Large intestine (tissue), 3 donors: ENCODE measurements around the gene CEP72. TPM values are rescaled to one million over a fixed set of nuclear protein-coding genes. Genes with fewer than 3 reads are reported as not detected.

Source experiments
- DNase-seq, 2 donors: peaks; one replicate each; pipeline versions ENCODE4 v3.0.0 to v3.0.0-alpha.2; 2013
- H3K27ac ChIP-seq: one replicate; pipeline ENCODE4 v1.5.1; 2013; ENCODE audit warnings: low read length
- H3K27me3 ChIP-seq: 2 replicates; pipeline ENCODE4 v1.6.1; 2013; ENCODE audit warnings: low read length; ENCODE audit not compliant: control insufficient read depth, insufficient read depth
- H3K36me3 ChIP-seq: 2 replicates; pipeline ENCODE4 v1.6.1; 2013; ENCODE audit warnings: low read length; ENCODE audit not compliant: control insufficient read depth, insufficient read depth
- H3K4me1 ChIP-seq: one replicate; pipeline ENCODE4 v1.6.1; 2013; ENCODE audit warnings: low read length; ENCODE audit not compliant: control insufficient read depth, insufficient read depth
- H3K4me3 ChIP-seq: one replicate; pipeline ENCODE4 v1.5.1; 2013; ENCODE audit warnings: low read length
- H3K9me3 ChIP-seq: one replicate; pipeline ENCODE4 v1.6.1; 2013; ENCODE audit warnings: mild to moderate bottlenecking, low read depth, low read length, moderate library complexity; ENCODE audit not compliant: control insufficient read depth
- WGBS: methylation state at CpG from one replicate; pipeline ENCODE4 v1.1.5; 2013; ENCODE audit warnings: low lambda C conversion rate; ENCODE audit not compliant: insufficient coverage; 5-methylcytosine and 5-hydroxymethylcytosine counted together
- polyA plus RNA-seq: library from polyadenylated mRNA; unstranded; fragments of 120-200 nt; gene quantifications from one replicate; pipeline ENCODE4 v1.2.1, GENCODE V29; 2013

The CEP72 gene
- polyA plus RNA-seq, 1 donor: 8.5 TPM

DNA sequence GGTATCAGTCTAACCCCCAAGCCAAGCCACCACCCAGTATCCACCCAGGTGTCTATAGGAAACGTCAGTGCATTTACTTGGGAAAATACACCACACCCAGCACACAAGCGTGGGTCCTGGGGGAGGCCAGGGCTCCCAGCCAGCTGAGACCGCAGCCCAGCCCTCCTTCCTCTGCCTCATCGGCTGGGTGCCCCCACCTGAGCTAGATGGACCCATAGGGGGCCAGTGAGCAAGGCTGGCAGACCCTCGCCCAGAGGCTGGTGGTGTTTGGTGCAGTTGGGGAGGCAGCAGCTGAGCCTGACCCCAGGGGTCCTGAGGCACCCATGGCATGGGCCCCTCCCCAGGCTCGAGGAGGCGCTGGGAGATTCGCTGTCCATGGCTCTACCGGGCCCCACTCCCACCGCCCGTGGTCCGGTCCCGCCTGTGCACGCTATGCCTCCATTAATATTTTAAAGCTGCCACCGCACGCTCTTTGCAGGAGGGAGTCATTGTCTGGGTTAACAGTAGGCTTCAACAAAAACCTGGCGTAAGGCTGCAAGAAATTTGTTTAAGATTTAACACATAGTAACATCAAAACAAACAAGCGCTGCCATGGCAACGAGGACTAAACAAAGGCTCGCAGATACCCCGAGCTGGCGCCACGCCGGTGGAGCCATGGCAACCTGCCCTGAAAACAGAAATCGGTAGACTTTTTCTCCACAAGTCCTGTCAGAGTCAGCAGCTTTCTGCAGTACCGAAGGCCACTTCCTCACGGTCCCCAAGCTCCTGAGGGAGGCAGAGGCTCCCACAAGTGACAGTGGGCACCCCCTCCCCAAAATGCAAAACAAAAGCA, 60.4 kb downstream of the CEP72 start:
- Histone ChIP-seq H3K9me3 (peaks cover 3% of the 10 kb centered on the region), H3K36me3 (peaks cover 5% of the 10 kb centered on the region), H3K4me3 (peak overlapping the region; percentile 3), H3K27ac (peak overlapping the region; percentile 62), H3K27me3 (no peaks in the 10 kb centered on the region), H3K4me1 (peaks cover 30% of the 10 kb centered on the region)
- DNase-seq: peak; percentile 87 to 94
- no CpG with 5 or more reads among the region's 27 CpGs for WGBS

DNA sequence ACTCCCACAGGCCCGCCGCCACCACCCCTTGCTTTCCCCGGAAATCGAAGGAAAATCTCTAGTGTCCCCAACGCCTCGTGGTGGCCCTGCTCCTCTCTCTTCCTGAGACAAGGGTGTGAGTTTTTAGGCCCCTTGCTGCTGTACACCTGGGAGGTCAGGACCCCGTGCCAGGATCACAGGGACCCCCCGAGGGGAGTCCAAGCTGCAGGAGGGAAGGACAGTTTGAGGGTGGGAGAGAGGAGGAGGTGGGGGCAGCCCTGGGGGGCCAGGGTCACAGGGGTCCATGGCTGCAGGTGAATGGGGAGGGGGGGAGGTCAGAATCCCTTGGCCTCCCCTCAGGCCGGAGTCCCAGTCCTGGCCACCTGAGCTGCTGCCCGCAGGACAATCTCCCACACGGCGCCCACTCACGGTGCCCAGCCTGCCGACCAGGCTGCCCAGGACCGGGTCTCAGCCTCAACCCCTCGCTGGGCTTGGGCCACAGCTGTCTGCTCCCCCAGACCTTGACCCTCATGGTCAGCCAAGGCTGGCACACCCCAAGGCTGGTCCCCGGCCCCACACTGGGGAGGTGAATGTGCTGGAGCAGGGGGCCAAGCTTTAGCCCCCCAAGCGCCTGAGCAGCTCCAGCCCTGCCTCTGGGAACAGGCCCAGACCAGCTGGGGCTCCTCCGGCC, 61.2 kb downstream of the CEP72 start:
- peaks cover 3% of the 10 kb centered on the region for H3K9me3 ChIP-seq
- H3K27me3 ChIP-seq: no peaks in the 10 kb centered on the region
- WGBS: no CpG with 5 or more reads among the region's 19 CpGs
- H3K4me3 ChIP-seq: no peak overlapping the region
- no peak for DNase-seq
- H3K27ac ChIP-seq: peak overlapping the region; percentile 16
- H3K36me3 ChIP-seq: peaks cover 5% of the 10 kb centered on the region
- peaks cover 30% of the 10 kb centered on the region for H3K4me1 ChIP-seq

GRCh38 chr5:673831-674629, 61.9 kb downstream of the CEP72 start:
- H3K27ac ChIP-seq: no peak overlapping the region
- no peaks in the 10 kb centered on the region for H3K36me3 ChIP-seq
- H3K4me1 ChIP-seq: peaks cover 30% of the 10 kb centered on the region
- DNase-seq: peak in 1 of 2 donors; percentile 31
- WGBS: no CpG with 5 or more reads among the region's 27 CpGs
- H3K27me3 ChIP-seq: no peaks in the 10 kb centered on the region
- no peak overlapping the region for H3K4me3 ChIP-seq
- H3K9me3 ChIP-seq: peaks cover 3% of the 10 kb centered on the region

- no peak overlapping the region for H3K27ac ChIP-seq
- H3K27me3 ChIP-seq: no peaks in the 10 kb centered on the region
- H3K4me3 ChIP-seq: no peak overlapping the region
- H3K9me3 ChIP-seq: peaks cover 3% of the 10 kb centered on the region
- peak in 1 of 2 donors; percentile 26 for DNase-seq
- no peaks in the 10 kb centered on the region for H3K36me3 ChIP-seq
- peaks cover 30% of the 10 kb centered on the region for H3K4me1 ChIP-seq
- no CpG with 5 or more reads among the region's 7 CpGs for WGBS
Measured at GRCh38 chr5:674630-675011, 62.5 kb downstream of the CEP72 start.

DNA sequence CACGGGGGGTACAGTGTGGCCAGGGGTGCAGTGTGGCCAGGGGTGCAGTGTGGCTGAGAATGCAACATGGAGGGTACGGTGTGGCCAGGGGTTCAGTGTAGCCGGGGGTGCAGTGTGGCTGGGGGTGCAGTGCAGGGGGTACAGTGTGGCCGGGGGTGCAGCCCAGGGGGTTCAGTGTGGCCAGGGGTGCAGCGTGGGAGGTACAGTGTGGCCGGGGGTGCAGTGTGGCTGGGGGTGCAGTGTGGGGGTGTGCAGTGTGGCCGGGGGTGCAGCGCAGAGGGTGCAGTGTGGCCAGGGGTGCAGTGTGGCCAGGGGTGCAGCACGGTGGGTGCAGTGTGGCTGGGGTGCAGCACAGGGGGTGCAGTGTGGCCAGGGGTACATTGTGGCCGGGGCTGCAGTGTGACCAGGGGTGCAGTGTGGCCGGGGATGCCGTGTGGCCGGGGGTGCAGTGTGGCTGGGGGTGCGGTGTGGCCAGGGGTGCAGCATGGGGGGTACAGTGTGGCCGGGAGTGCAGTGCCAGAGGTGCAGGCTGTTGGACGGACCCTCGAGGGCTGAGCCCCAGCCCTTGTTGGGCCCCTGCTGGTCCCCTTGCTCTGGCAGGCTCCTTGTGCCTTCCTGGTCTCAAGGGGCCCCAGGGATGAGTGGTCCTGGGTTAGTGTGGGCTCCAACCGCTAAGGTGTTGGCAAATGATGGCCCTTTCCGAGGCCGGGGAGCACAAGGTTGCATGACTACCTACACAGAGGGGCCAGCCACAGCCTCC, 63.2 kb downstream of the CEP72 start:
- peaks cover 30% of the 10 kb centered on the region for H3K4me1 ChIP-seq
- no peaks in the 10 kb centered on the region for H3K36me3 ChIP-seq
- no peaks in the 10 kb centered on the region for H3K27me3 ChIP-seq
- peaks cover 3% of the 10 kb centered on the region for H3K9me3 ChIP-seq
- H3K4me3 ChIP-seq: no peak overlapping the region
- no peak overlapping the region for H3K27ac ChIP-seq
- no CpG with 5 or more reads among the region's 20 CpGs for WGBS
- DNase-seq: no peak

- Histone ChIP-seq H3K27me3 (no peaks in the 10 kb centered on the region), H3K27ac (no peak overlapping the region), H3K9me3 (peaks cover 3% of the 10 kb centered on the region), H3K4me1 (peaks cover 30% of the 10 kb centered on the region), H3K4me3 (no peak overlapping the region), H3K36me3 (no peaks in the 10 kb centered on the region)
- DNase-seq: no peak
- no CpG with 5 or more reads among the region's 36 CpGs for WGBS
Measured at GRCh38 chr5:675871-676698, 63.9 kb downstream of the CEP72 start.

GRCh38 chr5:676699-677076, 64.5 kb downstream of the CEP72 start:
- WGBS: 96% methylated on average over 23 of the region's 48 CpGs
- H3K27ac ChIP-seq: no peak overlapping the region
- no peak for DNase-seq

DNA sequence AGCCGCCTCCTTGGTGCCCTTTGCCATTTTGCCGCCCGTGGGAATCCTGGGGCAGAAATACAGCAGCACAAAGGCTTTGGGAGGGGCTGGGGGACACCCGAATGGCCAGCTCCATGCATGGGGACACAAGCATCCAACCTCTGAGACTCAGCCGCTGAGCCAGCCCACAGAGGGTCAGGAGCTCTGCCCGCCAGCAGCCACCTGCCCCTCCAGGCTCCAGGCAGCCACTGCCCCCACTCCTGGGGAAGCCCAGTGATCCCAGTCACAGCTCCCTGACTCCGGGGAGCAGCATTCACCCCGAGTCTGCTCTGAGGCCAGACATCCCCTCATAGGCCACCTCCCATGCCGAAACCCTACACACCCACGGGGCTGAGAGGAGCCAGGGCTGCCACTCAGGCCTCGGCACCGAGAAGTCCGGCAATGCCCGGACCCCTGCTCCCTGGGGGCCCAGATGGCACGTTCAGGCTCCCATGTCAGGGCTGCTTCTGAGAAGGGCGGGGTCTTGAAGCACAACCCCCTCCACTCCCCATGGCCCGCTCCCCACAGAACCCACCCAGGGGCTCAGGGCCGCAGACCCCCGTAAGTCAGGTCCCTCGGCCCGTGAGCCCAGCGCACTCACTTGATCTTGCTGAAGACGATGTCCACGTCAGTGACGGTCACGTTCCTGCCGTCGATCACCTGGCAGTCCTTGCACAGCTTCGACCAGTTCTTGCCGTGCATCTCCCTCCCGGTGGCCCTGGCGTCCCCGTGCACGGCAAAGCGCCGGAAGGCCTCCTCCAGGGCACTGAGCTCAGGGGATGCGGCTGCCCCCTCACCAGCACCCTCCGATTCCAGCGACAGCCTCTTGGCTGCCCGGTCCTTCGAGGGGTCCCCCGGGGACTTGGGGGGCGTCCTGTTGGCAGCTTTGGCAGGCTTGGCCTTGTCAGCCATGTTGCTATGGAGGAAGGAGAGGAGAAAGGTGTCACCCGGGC, 65.3 kb downstream of the CEP72 start:
- peaks cover 16% of the 10 kb centered on the region for H3K4me1 ChIP-seq
- peaks cover 3% of the 10 kb centered on the region for H3K9me3 ChIP-seq
- peak in 1 of 2 donors; percentile 1 for DNase-seq
- H3K27ac ChIP-seq: no peak overlapping the region
- H3K36me3 ChIP-seq: no peaks in the 10 kb centered on the region
- no CpG with 5 or more reads among the region's 44 CpGs for WGBS
- no peak overlapping the region for H3K4me3 ChIP-seq
- no peaks in the 10 kb centered on the region for H3K27me3 ChIP-seq

More at GRCh38 chr5:676699-677076, 64.5 kb downstream of the CEP72 start:
- no peaks in the 10 kb centered on the region for H3K27me3 ChIP-seq
- H3K9me3 ChIP-seq: peaks cover 3% of the 10 kb centered on the region
- no peaks in the 10 kb centered on the region for H3K36me3 ChIP-seq
- H3K4me1 ChIP-seq: peaks cover 24% of the 10 kb centered on the region
- H3K4me3 ChIP-seq: no peak overlapping the region
